ENCODE measurements around the gene MYG1. TPM values are rescaled to one million over a fixed set of nuclear protein-coding genes. Genes with fewer than 3 reads are reported as not detected.

Gene MYG1
- polyA plus RNA-seq, 1 donor (not counting 4 experiments of a cell fraction or from before 2014, with no cell fraction given) = 27.2 TPM

GRCh38 chr12:53252349-53252916 lies 47.1 kb upstream of the MYG1 start:
- H2AFZ ChIP-seq (ENCODE audit: control insufficient read depth, low read length) = peak overlapping the region; percentile 84
- H3K4me1 ChIP-seq (ENCODE audit: control insufficient read depth, extremely low read depth, insufficient read depth, low read length) = peaks cover 20% of the 10 kb centered on the region
- dilution Hi-C loops (cut with MboI; ENCODE audit: extremely low pct_ligation_motif_present, low sequenced_read_pairs) = no loop called here
- no peaks in the 10 kb centered on the region for H4K20me1 ChIP-seq (ENCODE audit: control insufficient read depth, extremely low read depth, insufficient read depth, low read length)
- peak overlapping the region; percentile 53 for H3K27ac ChIP-seq (ENCODE audit: control insufficient read depth, insufficient read depth, low read length)
- H3K36me3 ChIP-seq (ENCODE audit: control insufficient read depth in 2 of 2, extremely low read depth in 1 of 2, insufficient read depth in 2 of 2, low read length in 2 of 2) = peaks cover 9 to 17% of the 10 kb centered on the region in 2 experiments
- TF ChIP-seq CTCF (optimal IDR thresholded peaks at IDR 0.05 in 1 of 3, IDR thresholded peaks at IDR 0.05 in 1 of 3, conservative IDR thresholded peaks at IDR 0.05 in 1 of 3; ENCODE audit: extremely low read depth in 1 of 3, insufficient read depth in 2 of 3, low read length in 3 of 3) (no peak), EZH2 (IDR thresholded peaks at IDR 0.05; ENCODE audit: low read length) (no peak)
- H3K27me3 ChIP-seq (ENCODE audit: control insufficient read depth, extremely low read depth, insufficient read depth, low read length) = no peaks in the 10 kb centered on the region
- H3K4me3 ChIP-seq (ENCODE audit: control insufficient read depth in 2 of 3, extremely low read depth in 1 of 3, insufficient read depth in 2 of 3, low read depth in 1 of 3, low read length in 3 of 3) = peak overlapping the region; percentile 77 to 95 (median 90)
- peaks cover 17% of the 10 kb centered on the region for H3K79me2 ChIP-seq (ENCODE audit: control insufficient read depth, insufficient read depth, low read length)
- H3K4me2 ChIP-seq (ENCODE audit: control insufficient read depth, extremely low read depth, insufficient read depth, low read depth, low read length) = peak overlapping the region; percentile 78
- DNase-seq (ENCODE audit: low read depth, low spot score) (no peak), FAIRE-seq (no peak)
- peak overlapping the region; percentile 87 for H3K9ac ChIP-seq (ENCODE audit: control insufficient read depth, extremely low read depth, insufficient read depth, low read length)
- H3K9me1 ChIP-seq (ENCODE audit: control insufficient read depth, extremely low read depth, insufficient read depth, low read length) = no peaks in the 10 kb centered on the region
- H3K9me3 ChIP-seq (ENCODE audit: control insufficient read depth, low read depth, low read length) = no peaks in the 10 kb centered on the region

- Histone ChIP-seq H3K4me1 (ENCODE audit: control insufficient read depth, extremely low read depth, insufficient read depth, low read length) (peaks cover 20% of the 10 kb centered on the region), H2AFZ (ENCODE audit: control insufficient read depth, low read length) (no peak overlapping the region), H3K36me3 (ENCODE audit: control insufficient read depth in 2 of 2, extremely low read depth in 1 of 2, insufficient read depth in 2 of 2, low read length in 2 of 2) (peaks cover 9 to 17% of the 10 kb centered on the region in 2 experiments), H3K4me3 (ENCODE audit: control insufficient read depth in 2 of 3, extremely low read depth in 1 of 3, insufficient read depth in 2 of 3, low read depth in 1 of 3, low read length in 3 of 3) (peak overlapping the region in 2 of 3 experiments; percentile 90 to 95), H3K9me1 (ENCODE audit: control insufficient read depth, extremely low read depth, insufficient read depth, low read length) (no peaks in the 10 kb centered on the region), H3K79me2 (ENCODE audit: control insufficient read depth, insufficient read depth, low read length) (peaks cover 17% of the 10 kb centered on the region), H3K9ac (ENCODE audit: control insufficient read depth, extremely low read depth, insufficient read depth, low read length) (no peak overlapping the region), H3K27ac (ENCODE audit: control insufficient read depth, insufficient read depth, low read length) (no peak overlapping the region), H4K20me1 (ENCODE audit: control insufficient read depth, extremely low read depth, insufficient read depth, low read length) (no peaks in the 10 kb centered on the region), H3K4me2 (ENCODE audit: control insufficient read depth, extremely low read depth, insufficient read depth, low read depth, low read length) (peak overlapping the region; percentile 78), H3K9me3 (ENCODE audit: control insufficient read depth, low read depth, low read length) (no peaks in the 10 kb centered on the region), H3K27me3 (ENCODE audit: control insufficient read depth, extremely low read depth, insufficient read depth, low read length) (no peaks in the 10 kb centered on the region)
- dilution Hi-C loops (cut with MboI; ENCODE audit: extremely low pct_ligation_motif_present, low sequenced_read_pairs) = no loop called here
- DNase-seq (ENCODE audit: low read depth, low spot score) (no peak), FAIRE-seq (no peak)
- TF ChIP-seq CTCF (optimal IDR thresholded peaks at IDR 0.05 in 1 of 3, IDR thresholded peaks at IDR 0.05 in 1 of 3, conservative IDR thresholded peaks at IDR 0.05 in 1 of 3; ENCODE audit: extremely low read depth in 1 of 3, insufficient read depth in 2 of 3, low read length in 3 of 3) (no peak), EZH2 (IDR thresholded peaks at IDR 0.05; ENCODE audit: low read length) (no peak)
Observed at GRCh38 chr12:53253298-53253697, 46.2 kb upstream of the MYG1 start.

All from keratinocyte (primary cell).